Ecto neural progenitor cell (in vitro differentiated cells): ENCODE measurements around the gene RBMS1.
"Not testable (repeated sequence)": the region's sequence is repeated elsewhere in the genome, so short reads cannot be mapped to it uniquely, and the experiment has no call there.

ENCODE experiments used
- DNase-seq: peaks from one replicate; pipeline ENCODE4 v3.0.0-alpha.2; 2018; ENCODE audit warnings: low spot score

Gene RBMS1

GRCh38 chr2:160501370-160501769, 7.8 kb upstream of the RBMS1 start:
- no peak for DNase-seq

DNA sequence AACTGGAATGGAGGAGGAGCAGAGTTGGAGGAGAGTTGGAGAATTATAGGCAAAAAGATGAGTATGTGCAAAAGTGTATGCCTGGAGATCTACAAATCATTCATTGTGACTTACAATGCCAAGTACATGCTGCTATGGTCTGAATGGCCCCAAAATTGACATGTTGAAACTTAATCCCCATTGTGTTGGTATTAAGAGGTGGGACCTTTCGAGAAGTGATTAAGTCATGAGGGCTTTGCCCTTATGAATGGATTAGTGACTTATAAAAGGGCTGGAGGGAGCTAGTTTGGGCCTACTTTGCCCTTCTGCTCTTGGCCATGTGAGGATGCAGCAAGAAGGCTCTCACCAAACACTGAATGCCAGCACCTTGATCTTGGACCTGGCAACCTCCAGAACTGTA, 6.3 kb upstream of the RBMS1 start:
- no peak for DNase-seq

GRCh38 chr2:160498137-160498536, 4.5 kb upstream of the RBMS1 start:
- no peak for DNase-seq

DNA sequence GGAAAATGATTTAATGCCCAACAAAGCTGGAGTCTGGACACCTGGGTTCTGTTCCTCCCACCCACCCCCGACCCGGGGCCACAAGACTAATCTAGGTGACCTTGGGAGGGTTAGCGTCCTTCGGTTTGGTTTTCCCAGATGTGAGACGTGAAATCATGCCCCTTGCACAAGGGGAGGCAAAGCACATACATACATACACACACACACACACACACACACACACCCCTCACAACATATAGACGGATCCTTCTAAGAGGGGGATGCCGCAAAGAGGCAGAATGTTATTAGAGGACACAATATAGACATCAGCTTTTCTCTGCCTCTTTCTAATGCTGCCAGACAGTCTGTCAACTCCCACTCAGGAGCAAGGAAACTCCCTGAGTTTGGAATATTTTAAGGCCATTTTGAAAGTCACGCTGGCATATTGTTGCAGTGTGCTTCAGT, 616 bp upstream of the RBMS1 start:
- peak; percentile 50 for DNase-seq

DNA sequence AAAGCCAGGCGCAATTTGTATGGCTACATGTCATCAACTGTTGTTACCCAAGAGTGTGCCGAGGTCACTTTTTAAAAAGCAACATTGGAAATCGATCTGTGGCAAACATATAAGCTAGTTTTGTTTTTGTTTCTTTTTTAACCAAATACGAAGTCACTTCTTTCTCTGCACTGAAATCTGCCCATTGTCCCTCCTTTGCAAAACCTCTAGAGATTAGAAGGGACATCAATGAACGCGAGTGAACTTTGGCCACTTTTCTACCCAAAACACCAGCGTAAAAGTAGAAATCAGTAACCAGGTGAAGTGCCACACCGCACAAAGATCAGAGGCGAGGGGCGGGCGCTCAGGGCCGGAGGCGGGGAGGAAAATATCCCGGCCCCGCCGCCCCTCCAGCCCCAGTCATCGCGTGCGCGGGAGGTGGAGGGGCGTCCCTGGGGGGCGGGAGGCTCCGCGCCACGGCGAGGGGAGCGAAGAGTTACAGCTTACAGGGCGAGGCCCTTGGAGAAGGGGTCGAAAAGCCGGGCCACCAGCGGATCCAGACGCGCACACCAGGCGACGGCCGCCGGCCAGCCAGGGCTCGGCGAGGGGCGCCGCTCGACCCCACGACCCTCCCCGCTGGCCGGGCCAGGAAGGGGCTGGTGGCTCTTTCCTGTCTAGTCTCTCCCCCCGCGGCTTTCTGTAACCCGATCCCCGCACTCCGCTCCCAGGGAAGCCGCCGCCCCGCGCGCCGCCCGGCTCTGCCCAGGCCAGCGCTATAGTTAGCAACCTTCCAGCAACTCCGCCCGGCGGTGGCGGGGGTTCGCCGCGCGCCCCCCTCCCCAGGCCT, 993 bp downstream of the RBMS1 start:
- peak; percentile 94 for DNase-seq

DNA sequence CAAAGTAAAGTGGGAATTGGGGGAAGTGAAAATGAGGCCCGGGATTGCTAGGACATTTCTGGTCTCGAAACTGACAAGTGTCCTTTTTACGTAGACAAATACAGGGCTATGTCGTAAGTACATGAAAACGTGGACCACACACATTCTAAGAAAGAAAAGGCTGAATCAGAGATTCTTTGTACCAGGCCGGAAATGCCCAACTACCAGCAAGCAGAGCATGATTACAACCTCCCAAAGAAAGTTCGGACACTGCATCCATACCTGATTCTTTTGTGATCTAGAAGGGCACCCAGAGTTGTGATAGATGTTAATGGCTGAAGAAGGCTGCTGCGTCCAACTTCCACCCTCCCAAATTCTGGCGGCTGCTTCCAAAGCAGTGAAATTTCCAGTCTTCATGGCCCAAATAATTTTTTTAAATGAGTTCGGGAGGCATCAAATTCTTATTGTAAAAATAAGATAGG, 1.7 kb downstream of the RBMS1 start:
- no peak for DNase-seq

DNA sequence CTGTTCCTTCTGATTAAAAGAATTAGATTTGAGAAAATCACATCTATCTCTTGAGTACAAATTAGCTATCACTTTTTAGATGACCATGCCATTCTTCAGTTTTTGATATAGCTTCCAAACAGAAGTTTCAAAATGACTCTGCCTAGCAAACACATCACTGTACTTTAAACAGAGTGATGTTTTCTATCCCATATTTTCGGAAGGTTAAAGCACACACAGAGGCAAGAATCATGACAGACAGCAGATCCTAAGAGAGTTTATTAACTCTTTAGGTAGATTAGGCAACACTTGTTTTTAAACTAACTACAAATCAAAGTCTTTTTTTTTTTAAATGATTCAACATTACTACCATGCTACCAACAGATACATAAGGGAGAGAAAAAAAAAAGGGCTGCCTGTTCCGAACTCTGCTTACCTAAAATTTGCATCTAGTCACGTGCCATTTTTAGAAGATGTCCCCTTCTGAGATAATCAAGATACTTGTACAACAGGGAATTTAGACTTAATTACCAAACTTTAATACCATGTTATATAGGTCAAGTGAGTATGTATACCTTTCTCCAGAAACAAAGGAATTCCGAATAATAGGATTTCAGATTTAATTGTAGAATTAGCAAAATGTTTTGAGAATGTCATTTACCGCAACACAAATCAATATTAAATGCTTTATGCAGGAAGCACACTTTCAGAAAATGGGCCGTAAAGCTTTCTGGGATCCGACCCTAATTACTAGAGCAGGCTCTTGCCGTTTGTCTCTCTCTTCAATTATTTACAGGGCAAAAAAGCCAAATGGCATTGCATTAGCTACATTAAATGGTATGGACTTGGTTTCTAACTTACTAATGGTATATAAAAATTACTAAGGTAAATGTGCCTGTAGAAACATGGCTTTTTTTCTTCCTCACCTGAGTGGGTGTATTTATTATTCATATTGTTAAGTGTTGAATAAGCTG, 2.6 kb downstream of the RBMS1 start:
- no peak for DNase-seq

GRCh38 chr2:160489111-160489510, 4.5 kb downstream of the RBMS1 start:
- DNase-seq: no peak

DNA sequence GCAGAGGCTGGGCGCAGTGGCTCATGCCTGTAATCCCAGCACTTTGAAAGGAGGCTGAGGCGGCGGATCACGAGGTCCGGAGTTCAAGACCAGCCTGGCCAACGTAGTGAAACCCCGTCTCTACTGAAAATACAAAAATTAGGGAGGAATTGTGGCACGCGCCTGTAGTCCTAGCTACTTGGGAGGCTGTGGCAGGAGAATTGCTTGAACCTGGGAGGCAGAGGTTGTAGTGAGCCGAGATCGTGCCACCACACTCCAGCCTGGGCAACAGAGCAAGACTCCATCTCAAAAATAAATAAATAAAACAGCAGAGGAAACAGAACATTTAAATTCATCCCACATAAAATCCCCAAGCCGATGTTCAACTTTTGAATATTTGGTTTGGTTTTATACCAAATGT, 5.3 kb downstream of the RBMS1 start:
- not testable (repeated sequence) for DNase-seq

DNA sequence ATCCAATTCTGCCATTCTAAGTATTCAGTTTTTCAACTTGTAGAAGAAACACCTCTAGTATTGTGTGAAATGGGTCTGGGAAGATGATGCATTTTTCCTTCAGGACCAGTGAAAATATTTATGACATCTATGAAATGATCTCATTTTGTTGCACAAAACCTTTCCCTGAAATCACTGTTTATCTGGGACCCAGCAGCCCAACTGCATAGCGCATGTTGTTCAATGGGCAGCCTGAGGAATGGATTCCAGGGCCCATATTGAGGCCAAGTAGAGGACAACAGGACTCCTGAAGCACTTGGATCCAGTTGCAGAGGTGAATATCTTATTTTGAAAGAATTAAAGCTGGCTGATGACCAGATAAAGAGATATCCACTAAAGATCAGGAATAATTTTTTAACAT, 7.3 kb downstream of the RBMS1 start:
- DNase-seq: no peak

DNA sequence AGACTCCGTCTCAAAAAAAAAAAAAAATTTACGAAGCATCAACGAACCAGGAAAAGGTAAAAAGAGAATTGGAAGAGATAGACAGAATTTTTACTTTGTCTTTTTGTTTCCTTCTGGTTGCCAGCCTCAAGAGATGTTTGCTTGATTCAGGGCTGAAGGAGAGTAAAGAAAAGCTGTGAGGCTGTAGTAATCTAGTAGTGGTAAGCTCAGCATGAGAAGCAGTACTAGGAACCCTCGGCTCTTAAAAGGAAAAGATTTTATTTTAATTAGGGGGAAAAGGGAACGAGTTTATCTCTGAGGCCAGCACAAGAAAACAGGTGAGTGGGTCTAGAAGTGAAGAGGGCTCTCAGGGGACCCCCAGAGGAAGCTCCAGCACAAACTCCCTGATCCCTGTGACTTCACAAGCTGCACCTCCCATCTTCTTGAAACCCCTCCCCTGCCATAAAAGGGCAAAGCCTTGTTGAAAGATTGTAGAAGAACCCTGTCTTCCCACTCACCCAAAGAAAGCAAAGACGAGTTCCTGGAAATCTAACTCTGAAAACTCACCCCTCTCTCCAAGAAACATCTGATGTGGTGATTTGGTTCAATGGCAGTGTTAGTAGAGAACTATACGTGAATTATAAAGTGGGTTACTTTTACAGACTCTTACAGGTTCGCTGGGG, 8.6 kb downstream of the RBMS1 start:
- DNase-seq: no peak

DNA sequence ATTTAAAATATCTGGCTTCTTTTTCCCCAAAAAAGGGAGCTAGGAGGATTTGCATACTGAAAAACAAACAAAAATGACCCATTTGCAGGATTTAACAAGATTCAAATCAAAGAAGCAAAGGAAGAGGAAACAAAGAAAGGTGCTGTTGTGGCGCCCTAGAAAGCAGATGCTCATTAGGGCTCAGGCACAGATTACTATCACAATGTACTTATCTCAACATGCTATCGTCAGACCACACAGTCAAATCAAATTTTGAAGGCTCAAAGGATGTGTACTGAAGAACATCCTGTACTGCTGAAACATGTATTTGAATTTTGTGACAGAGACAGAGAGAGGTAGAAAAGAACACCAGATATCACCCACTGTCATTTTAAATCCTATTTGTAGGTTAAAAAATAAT, 10.9 kb downstream of the RBMS1 start:
- no peak for DNase-seq

DNA sequence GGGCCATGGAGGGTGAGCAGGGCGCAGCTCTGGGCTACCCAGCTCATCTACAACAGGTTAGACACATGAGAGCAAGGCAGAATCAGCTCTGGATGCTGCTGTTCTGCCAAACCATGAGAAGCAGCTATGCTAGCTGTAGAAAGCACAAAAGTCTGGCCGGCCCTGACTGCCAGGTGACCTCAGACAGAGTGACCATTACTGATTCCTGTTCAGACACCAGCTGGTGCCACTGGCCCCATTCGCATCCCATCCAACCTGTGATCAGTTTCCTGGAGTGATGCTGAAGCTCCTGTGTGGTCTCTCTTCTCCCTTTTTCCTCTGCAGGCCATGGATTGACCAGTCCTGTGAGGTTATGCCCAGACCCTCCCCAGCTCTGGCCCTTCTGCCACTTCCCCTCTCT, 14.3 kb downstream of the RBMS1 start:
- DNase-seq: no peak

DNA sequence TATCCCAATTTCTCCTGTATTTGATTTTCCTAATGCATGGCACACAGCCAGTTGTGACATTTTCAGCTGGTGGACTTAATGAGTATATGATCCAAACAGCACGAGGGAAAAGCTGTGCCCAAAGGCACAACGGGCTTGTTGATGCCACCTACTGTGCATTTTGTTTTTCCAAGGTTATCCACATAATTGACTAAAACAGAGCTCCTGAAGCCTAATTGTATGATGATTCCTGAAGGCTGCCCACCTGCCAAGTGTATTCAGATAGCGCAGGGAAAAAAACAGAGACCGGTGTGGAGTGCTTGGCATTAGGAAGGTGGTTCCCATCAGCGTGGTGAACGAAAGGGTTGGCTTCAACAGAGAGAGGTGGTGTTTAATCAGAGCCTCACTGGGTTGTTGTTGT, 14.9 kb downstream of the RBMS1 start:
- DNase-seq: no peak

GRCh38 chr2:160477032-160477431, 16.6 kb downstream of the RBMS1 start:
- DNase-seq: no peak

DNA sequence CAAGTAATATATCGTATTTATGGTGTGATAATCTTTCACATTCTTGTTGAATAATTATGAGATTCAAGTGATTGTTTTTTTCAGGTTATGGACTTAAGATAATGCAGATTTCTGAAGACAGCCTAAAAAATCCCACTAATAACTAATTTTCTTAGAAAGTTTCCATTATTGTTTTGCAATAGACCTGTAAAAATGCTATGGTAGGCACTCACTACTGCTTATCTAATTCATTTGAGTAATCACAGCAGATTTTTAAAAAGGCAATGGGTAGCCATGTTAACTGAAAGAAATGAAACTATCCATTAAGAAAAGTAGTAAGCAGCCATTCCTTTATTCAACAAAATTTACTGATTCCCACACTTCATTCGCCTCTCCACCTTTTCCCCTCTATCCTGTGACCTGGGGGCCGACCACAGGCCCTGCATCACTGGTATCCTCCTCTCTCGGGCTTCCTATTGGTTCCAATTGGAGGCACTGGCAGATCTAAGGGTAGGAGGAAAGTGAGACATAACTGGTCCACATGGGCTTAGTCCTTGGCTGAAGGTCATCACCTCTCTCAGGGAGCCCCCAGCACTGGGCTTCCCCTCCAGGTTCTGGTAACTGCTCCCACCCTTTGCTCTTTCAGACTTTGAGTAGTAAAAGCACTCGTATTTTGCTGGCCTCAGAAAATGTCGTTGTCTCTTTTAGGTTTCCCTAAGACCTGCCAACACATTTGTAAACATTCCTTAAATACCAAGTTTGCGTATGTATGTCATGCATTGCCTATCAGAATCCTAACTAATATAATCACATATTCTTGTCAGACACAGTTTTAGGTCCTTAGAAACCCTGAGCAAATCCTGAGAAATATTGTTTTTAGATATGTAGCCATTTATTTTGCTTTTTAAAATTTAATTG, 18.5 kb downstream of the RBMS1 start:
- DNase-seq: no peak

DNA sequence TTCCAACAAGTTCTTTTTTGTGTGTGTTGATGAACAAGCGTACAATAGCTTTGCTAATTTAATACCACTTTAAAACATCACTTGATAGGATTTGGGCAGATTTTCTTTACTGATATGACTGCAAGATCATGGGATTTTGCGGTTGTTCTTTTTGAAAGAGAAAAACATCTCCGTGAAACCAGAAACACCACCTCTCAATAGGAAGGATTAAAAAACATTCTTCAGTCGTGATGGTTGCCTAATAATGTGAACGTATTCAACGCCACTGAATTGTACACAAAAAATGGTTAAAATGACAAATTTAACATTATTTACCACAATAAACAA, 19.3 kb downstream of the RBMS1 start:
- no peak for DNase-seq

DNA sequence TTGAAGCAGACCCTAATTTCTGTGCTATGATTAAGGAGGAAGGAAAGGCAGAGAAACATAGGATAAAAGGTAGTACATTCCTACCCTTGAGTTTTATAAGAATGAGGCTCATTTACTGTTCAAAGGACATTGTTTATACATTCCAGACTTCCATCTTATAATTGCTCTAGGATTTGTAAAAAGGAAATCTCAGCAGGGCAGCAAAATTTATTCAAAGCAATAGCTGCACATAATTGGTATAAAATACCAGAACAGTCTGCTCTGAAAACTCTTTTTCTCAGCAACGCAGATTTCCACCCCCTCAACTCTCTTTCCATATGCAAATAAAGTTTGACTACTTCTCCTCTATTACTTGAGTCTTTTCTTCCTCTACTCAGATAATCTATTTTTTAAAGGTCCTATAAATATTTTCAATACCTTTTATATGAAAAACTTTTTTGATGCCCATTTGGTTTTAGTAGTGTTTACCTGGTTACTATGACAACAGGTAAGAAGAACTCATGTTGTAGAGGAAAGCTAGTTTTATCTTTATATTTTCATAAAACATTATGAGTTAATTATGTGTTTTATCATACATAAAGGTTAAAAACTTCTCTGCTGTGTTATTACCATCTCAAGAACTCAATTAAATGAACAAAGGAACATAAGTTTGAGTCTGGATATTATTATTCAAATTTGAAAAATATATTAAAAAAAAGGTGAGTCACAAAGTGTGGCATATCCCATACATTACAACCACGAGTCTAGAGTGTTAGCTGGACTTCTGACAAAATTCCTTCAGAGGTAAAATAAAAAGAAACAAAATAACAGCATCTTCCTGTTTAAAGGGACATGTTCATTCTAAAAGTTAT, 19.9 kb downstream of the RBMS1 start:
- DNase-seq: no peak

DNA sequence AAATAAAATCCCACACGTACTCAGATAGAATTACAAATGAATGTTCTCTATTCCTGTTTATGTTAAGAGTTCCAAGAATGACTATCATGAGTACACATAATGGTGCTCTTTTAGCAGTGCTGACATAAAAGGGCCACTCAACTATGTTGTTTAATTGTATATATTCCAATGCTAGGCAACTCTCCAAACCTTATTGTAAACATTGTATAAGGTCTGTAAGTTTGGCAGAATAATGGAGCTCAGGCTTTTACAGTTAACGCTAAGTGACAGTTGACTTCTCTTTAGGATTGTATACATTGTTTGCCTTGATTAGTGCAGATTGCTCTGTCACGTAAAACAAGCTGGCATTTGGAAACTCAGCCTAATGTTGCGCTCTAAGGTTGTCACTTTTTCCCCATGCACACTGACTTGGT, 20.8 kb downstream of the RBMS1 start:
- DNase-seq: no peak

- no peak for DNase-seq
Observed at GRCh38 chr2:160471950-160472349, 21.7 kb downstream of the RBMS1 start.
